GM21619 (cell line): ENCODE measurements around the gene COX6A2.
A peak's percentile ranks its signal among the peaks of the same experiment; 100 is the strongest.

Source experiments
- ATAC-seq: cut with Tn5 transposase; IDR thresholded peaks from one replicate; pipeline ENCODE4 v1.9.1; 2021; ENCODE audit not compliant: unreplicated experiment

Gene COX6A2

DNA sequence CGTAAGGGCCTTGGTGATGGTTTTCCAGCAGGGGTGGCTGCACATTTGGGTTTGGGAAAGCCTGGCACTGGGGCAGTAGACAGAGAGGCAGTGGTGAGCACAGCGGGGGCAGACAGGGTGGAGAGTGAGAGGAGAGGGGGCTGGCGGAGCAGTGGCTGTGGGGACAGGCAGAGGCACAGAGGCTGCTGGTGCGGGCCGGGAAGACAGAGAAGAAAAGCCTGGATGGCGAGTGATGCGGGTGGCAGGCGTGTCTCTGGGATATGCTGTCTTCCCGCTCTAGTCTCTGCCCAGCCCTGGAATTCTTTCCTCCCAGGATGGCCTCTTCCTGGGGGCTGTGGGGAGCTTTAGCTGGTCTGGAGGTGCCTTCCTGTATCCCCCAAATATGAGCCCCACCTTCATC lies 18.1 kb downstream of the COX6A2 start:
- ATAC-seq: no peak

DNA sequence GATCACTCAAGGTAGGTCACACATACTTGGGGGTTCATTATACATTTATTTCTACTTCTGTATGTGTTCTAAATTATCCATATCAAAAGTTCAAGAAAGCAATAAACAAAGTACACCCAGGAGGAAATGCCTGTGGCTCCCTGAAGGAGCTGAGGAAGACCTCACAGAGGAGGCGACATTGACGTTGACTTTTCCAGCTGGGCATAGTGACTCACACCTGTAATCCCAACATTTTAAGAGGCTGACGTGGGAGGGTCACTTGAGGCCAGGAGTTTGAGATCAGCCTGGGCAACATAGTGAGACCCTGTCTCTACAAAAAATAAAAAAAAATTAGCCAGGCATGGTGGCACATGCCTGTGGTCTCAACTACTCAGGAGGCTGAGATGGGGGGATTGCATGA lies 18.7 kb downstream of the COX6A2 start:
- ATAC-seq: no peak

DNA sequence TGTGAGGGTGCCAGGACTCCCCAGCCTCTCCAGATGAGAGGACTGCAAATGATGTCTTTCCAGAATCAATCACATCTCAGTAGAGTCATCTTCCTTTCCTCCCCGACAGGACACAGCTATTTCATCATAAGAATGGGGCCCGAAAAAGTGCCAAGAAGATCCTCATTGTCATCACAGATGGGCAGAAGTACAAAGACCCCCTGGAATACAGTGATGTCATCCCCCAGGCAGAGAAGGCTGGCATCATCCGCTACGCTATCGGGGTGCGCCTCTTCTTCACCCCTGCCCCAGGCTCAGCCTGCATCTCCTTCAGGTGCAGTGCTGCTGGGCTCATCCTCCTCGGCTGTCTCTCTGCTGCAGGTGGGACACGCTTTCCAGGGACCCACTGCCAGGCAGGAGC lies 20.8 kb downstream of the COX6A2 start:
- no peak for ATAC-seq

DNA sequence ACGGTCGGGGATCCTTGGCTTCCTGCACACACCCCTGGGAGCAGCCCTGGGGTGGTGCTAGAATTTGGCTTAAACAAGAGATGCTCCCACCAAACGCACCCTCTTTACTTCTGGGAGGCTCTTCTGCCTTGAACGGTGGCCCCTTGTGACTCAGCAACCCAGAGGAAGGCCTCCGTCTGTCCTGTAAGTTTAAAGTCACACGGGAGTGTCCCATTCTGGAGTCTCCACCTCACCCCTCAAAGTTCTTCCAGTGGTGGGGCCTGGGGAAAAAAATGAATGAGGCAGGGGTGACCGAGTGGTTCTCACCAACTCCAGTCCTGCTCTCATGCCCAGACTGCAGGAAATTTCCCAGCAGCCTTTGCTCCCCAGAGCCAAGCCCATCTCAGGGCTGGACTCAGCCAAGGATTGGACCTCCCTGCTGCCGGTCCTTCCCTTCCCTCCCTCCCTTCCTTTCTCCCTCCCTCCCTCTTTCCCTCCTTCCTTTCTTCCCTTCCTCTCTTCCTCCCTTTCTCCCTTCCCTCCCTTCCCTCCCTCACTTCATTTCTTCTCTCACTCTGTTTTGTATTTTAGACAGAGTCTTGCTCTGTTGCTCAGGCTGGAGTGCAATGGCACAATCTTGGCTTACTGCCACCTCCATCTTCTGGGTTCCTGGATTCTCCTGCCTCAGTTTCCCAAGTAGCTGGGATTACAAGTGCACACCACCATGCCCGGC lies 23.7 kb downstream of the COX6A2 start:
- no peak for ATAC-seq

DNA sequence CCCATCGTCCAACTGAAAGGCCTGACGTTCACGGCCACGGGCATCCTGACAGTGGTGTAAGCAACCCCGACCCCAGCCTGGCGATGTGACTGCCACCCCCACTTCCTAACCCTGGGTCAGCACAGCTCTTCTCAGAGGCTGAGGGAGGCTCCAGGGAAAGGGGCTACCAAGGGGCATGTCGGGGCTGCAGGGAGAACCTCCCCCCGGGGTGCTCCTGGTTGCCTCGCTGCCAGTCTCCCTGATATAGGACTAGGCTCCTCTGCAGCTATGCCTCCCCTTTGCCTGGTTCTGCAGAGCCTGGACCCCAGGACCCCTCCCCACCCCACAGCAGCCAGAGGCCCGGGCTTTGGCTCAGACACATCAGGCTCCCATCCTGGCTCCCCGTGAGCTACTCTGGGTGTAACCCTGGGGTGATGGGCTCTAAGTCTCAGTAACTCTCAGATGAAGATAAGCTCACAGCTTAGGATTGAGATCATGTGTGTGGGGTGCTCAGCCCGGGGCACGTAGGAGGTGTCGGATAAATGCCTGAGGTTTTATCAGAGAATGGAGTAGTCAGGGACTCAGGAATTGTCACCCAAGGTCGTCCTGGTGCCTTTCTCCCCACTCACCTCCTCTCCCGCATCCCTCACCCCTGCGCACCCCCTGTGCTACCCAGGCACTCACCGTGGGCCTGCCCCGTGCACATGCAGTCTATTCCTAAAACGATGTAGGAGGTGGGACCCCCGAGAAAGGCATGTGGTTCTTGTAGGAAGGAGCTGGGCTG lies 24.4 kb downstream of the COX6A2 start:
- no peak for ATAC-seq

DNA sequence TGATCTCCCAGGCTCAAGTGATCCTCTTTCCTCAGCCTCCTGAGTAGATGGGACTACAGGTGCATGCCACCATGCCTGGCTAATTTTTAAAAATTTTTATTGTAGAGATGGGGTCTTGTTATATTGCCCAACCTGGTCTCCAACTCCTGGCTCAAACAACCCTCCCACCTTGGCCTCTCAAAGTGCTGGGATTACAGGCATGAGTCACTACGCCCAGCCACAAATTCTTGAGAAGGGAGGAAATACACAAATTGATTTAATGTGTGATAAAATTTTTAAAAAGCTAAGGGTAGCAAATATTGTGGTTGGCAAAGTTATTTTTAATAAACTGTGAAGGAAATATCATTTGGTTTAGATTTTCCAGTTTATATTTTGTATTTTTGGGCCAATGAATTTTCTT lies 25.5 kb downstream of the COX6A2 start:
- no peak for ATAC-seq

DNA sequence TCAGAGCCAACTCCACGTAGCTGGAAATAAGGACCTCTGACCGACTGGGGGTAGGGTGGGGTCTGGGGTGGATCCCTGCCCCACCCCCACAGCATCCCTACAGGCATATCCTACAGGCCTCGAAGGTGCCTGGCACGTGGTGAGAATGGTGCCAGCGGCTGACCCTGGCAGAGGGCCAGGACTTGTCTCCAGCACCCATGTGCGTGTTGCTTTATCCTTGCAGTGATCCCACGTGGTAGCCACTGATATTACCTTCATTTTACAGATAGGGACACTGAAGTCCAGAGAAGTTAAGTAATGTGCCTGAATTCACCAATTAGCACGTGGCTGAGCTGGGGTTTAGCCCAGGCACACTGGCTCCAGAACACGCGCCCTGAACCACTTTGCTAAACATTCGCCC lies 26.7 kb downstream of the COX6A2 start:
- ATAC-seq: no peak

DNA sequence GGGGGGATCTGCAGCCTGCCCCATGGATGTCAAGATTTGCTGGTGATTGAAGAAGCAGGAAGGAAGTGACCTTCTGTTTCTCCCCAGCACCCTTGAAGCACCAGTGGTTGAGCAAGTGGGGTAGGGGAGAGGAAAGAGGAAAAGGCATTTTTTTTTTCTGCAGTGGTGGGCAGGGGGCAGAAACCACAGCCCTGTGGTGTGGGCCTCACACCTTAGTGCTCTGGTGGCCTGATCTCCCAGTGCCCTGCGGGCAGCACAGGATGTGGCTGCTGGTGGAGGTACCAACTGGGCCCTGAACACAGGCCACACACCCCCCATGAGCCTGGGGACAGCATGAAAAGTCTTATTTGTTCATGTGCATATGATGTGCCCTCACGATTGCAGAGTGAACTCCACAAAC lies 28.0 kb downstream of the COX6A2 start:
- ATAC-seq: no peak

DNA sequence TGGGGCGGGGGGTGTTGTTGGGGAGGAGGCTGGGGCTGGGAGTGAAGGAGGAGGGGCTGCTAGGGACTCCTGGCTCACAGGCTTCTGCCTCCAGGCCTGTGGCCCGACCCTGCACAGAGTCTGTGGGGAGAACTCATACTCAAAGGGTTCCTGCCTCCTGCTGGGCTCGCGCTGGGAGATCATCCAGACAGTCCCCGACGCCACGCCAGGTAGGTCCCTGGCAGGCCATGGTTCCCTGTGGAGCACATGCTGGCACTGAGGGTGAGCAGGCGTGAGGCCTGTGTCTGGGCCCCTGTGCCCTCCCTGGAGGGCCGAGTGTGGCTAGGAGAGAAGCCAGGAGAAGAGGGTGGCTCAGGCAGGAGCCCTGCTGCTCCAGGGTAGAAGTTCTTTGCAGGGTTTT lies 30.5 kb downstream of the COX6A2 start:
- ATAC-seq: no peak

DNA sequence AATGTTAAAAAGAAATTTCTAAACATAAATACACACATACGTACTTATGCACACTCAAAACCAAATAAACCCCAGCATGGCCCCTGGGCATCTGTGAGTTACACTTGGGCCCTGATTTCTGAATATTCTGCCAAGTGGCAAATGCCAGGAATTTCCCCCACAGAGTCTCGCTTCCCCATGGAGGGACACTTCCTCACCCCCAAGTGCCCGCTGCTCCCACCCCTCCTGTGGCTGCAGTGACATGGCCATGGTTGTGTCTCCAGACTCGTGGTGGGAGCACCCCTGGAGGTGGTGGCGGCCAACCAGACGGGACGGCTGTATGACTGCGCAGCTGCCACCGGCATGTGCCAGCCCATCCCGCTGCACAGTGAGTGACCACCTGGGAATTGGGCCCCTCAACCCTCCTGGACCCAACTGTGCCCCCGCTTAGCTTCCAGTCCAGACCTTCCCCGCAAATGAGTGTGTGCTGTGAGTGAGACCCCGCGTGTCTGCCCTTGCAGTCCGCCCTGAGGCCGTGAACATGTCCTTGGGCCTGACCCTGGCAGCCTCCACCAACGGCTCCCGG lies 31.0 kb downstream of the COX6A2 start:
- no peak for ATAC-seq

DNA sequence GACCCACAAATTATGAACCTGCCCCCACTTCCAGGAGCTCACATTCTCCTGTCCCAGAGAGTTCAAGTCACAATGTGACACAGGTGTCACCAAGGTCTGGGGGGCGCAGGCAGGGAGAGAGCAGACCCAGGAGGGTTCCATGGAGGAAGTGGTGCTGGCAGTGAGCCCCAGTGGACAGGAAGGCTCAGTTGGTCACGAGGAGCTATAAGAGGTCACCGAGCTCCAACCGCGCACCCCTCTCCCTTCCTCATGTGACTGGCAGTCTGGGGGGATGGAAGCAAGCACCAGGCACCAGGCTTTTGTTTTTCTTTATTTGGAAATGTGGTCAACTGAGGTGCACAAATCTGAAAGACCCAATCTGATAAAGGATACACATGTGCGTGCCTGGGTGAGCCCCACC lies 32.5 kb downstream of the COX6A2 start:
- ATAC-seq: no peak

DNA sequence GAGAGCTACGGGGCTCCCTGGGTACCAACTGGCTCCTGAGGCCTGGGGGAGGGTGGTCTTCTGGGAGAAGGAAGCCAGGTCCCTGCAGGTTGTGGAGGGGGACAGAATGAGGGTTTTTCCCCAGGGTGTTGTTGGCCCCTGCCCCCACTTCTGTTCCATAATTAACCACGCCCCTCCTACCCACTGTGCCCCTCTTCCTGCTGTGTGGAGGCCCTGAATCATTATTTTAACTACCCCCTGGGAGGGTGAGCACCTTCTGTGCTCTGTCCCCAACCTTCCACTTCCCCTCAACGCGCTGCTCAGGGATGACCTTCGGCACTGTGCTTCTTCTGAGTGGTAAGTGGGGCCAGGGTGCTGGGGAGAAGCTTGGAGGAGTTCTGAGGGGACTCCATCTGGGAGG lies 35.1 kb downstream of the COX6A2 start, which contains the start of gene ITGAD:
TSS of gene ITGAD (plus strand) at position 280 of the 400 bp plus-strand sequence. CDS start at position 306, 26 bp downstream.
- ATAC-seq: no peak

DNA sequence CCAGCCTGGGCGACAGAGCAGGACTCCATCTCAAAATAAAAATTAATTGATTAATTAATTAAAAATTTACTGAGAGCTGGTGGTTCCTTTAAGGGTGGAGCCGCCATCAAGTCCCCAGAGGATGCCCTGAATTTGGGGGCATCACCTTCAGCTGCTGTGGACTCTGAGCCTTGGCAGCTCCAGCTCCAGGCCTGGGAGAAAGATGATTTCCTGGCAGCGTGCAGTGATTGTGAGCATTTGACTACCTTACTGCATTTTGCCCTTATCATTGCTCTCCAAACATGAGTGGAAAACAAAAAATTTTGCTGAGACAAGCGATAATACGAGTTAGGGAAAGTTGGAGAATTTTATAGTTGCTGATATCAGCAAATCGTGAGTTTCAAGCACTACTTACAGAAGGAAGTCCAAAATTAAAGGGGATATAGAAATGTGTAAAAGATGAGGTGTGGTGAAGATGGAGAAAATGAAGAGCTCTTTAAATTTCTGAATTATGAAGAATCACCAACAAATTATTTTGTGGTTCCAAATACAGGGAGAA lies 37.6 kb downstream of the COX6A2 start:
- ATAC-seq: no peak

DNA sequence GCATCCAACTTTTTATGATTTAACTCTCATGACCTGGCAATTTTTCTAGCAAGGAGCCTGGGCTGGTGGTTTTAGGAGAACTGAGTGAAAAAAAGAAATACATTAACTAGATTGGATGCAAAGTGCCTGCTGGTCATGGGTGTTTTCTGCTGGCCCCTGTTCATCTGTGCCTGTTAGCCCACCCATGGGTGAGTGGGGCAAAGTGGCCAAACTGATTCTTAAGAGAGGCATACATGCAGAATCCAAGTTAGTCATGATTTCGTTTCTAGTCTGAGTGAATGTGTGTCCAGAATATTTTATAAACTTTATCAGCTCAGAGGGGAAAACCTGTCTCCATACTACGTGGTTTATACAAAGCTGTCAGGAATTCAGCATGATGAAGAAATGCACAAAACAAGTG lies 39.6 kb downstream of the COX6A2 start:
- ATAC-seq: no peak

DNA sequence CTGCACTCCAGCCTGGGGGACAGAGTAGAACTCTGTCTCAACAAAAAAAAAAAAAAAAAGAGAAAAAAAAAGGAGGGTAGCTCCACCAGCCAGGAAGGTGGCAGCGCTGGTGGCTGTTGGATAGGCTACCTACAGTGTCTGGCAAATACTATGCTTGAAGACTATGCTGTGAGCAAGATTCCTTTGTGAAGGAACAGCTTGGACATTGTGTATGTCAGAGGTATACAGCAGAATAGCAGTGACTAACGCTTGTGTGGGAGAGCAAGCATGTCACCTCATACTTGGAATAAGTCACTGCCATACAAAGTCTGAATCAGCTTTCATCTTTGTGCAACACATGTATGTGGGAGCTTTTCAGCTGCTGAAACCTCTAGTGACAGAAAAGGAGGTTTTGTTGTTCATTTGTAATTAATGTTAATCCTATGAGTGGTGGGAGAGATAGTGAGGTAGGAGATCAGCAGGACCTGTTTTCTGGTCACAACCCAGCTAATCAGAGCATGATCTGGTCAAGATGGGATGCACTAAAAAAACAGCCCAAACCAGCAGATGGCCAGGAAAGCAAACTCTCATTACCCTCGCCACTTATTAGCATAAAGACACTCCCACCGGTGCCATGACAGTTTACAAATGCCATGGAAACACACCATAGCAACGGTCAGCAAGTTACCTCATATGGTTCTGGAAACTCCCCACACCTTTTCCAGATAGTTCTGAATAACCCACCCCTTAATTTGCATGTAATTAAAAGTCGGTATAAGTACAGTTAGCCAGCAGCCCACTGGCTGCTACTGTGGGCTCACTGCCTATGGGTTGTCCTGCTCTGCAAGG lies 41.8 kb downstream of the COX6A2 start:
- ATAC-seq: peak; percentile 56

DNA sequence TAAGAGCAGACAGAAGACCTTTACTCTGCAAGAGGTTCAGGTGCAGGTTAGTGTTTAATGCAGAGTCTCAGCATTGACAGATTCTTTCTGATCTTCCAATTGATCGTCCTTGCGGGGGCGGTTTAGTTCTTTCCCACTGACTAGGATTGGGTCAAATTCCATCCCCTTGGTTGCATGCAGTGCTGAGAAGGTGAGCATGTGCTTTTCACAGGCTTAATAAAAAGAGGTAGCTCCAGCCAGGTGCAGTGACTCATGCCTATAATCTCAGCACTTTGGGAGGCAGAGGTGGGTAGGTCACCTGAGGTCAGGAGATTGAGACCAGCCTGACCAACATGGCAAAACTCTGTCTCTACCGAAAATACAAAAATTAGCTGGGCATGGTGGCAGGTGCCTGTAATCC lies 42.5 kb downstream of the COX6A2 start:
- no peak for ATAC-seq

DNA sequence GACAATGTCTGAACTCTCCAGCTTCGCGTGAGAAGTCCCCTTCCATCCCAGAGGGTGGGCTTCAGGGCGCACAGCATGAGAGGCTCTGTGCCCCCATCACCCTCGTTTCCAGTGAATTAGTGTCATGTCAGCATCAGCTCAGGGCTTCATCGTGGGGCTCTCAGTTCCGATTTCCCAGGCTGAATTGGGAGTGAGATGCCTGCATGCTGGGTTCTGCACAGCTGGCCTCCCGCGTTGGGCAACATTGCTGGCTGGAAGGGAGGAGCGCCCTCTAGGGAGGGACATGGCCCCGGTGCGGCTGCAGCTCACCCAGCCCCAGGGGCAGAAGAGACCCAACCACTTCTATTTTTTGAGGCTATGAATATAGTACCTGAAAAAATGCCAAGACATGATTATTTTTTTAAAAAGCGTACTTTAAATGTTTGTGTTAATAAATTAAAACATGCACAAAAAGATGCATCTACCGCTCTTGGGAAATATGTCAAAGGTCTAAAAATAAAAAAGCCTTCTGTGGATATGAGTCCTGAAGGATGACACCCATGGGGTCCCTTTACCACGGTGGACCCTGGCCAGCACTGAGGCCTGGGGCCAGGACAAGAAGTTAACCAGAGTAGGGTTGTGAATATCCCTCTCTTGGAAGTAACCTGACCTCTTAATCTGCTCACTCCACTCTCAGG lies 45.5 kb downstream of the COX6A2 start:
- ATAC-seq: peak; percentile 51

DNA sequence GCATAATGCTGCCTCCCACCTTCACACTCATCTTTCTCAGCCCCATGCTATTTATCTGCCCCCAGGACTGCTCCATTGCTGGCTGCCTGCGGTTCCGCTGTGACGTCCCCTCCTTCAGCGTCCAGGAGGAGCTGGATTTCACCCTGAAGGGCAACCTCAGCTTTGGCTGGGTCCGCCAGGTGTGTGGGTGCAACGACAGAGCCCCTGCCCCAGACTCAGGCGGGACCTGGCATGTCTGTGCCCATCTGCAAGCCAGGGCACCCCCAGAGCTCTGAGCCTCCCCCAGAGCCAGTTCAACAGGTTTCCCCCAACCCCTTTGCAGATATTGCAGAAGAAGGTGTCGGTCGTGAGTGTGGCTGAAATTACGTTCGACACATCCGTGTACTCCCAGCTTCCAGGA lies 48.0 kb downstream of the COX6A2 start:
- ATAC-seq: no peak
